Measurements from ENCODE around the gene NLRP13. TPM values are rescaled to one million over a fixed set of nuclear protein-coding genes. Genes with fewer than 3 reads are reported as not detected.

NLRP13 gene
- total RNA-seq, 2 donors from 2014 or later: not detected

DNA sequence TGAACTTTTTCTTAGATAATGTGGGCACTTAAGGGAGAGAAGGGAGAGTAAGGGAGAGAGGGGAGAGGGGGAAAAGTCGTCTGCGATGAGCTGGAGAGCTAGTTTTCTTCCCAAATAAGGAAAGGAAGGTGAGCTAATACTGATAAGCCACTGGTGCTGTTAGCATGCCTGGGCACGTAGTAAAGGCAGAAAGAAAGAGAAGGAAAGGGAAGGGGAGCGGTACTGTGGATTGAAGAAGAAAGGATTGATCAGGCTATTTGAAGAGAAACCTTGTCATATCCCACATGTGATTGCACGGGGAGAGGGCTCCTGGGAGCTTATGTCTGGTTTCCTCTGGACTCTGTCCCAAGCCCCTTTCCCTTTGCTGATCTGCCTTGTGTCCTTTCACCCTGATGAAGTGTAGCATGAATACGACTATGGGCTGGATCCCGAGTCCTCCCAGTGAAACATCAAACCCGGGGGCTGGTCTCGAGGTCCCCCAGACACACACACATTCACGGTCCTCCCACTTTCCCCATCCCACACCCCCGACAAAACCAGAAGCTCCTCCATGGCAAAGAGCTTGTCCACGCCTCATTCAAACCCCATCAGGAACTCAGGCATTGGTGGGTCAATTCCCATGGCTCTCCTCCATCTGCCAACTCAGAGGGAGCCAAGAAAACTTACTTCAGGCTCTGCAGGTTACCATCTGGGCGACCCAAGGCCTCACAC, 30.6 kb downstream of the NLRP13 start:
- Histone ChIP-seq H3K4me1 (ENCODE audit: control insufficient read depth in 1 of 2, low read depth in 2 of 2) (no peaks in the 10 kb centered on the region), H3K36me3 (no peaks in the 10 kb centered on the region), H3K4me3 (no peak overlapping the region), H3K27ac (no peak overlapping the region), H3K9me3 (no peaks in the 10 kb centered on the region), H3K27me3 (replicated peaks; ENCODE audit: insufficient read depth) (no peaks in the 10 kb centered on the region)
- ATAC-seq (ENCODE audit: insufficient number of reproducible peaks, low FRiP score, low read depth) (no peak), DNase-seq (ENCODE audit: low spot score) (no peak)
- no peak for TF ChIP-seq CTCF (IDR thresholded peaks at IDR 0.05)

- ATAC-seq (ENCODE audit: insufficient number of reproducible peaks, low FRiP score, low read depth) (no peak), DNase-seq (ENCODE audit: low spot score) (no peak)
- TF ChIP-seq CTCF (IDR thresholded peaks at IDR 0.05): no peak
- no peak overlapping the region for H3K4me3 ChIP-seq
- no peak overlapping the region for H3K27ac ChIP-seq
- no peaks in the 10 kb centered on the region for H3K9me3 ChIP-seq
- no peaks in the 10 kb centered on the region for H3K4me1 ChIP-seq (ENCODE audit: control insufficient read depth in 1 of 2, low read depth in 2 of 2)
- no peaks in the 10 kb centered on the region for H3K36me3 ChIP-seq
- H3K27me3 ChIP-seq (replicated peaks; ENCODE audit: insufficient read depth): no peaks in the 10 kb centered on the region
These were observed 33.2 kb downstream of the NLRP13 start for GRCh38 chr19:55898911-55899310.

GRCh38 chr19:55882626-55883025, 49.5 kb downstream of the NLRP13 start:
- no peak overlapping the region for H3K4me3 ChIP-seq
- no peaks in the 10 kb centered on the region for H3K36me3 ChIP-seq
- TF ChIP-seq CTCF (IDR thresholded peaks at IDR 0.05): no peak
- H3K27me3 ChIP-seq (replicated peaks; ENCODE audit: insufficient read depth): no peaks in the 10 kb centered on the region
- no peaks in the 10 kb centered on the region for H3K9me3 ChIP-seq
- DNase-seq (ENCODE audit: low spot score): no peak
- H3K27ac ChIP-seq: no peak overlapping the region
- H3K4me1 ChIP-seq (ENCODE audit: control insufficient read depth in 1 of 2, low read depth in 2 of 2): no peaks in the 10 kb centered on the region
- ATAC-seq (ENCODE audit: insufficient number of reproducible peaks, low FRiP score, low read depth): no peak

DNA sequence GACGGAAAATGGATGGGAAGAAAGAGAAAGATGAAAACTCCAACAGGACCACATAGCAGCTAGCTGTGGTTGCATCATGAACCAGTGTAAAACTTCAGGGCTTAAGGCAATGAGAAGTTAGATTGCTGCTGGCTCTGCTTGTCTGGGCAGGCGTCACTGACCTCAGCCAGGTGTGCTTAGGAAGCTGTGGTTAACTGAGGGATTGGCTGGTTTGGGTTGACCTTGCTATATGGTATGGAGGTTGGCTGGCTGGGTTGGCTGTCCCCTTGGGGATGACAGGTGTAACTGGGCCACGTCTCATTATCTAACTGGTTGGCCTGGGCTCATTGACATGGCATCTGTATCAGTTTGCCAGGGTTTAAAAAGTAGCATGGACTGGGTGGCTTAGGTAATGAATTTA, 54.9 kb downstream of the NLRP13 start:
- TF ChIP-seq CTCF (IDR thresholded peaks at IDR 0.05): no peak
- Histone ChIP-seq H3K4me3 (no peak overlapping the region), H3K4me1 (ENCODE audit: control insufficient read depth in 1 of 2, low read depth in 2 of 2) (no peaks in the 10 kb centered on the region), H3K36me3 (no peaks in the 10 kb centered on the region), H3K27me3 (replicated peaks; ENCODE audit: insufficient read depth) (no peaks in the 10 kb centered on the region), H3K27ac (no peak overlapping the region), H3K9me3 (no peaks in the 10 kb centered on the region)
- no peak for DNase-seq (ENCODE audit: low spot score)
- ATAC-seq (ENCODE audit: insufficient number of reproducible peaks, low FRiP score, low read depth): no peak

DNA sequence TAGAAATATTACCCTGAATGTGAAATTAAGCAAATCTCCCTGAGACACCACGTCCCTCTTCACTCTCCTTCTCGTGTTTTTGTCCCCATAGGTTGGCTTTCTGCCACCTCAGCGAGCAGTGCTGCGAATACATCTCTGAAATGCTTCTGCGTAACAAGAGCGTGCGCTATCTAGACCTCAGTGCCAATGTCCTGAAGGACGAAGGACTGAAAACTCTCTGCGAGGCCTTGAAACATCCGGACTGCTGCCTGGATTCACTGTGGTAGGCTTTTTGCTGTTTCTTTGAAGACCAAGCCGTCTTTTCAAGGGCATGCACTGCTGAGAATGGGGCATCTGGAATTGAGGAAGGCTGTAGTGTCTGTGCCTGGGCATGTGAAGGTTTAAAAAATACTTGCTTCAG, 61.4 kb downstream of the NLRP13 start:
- Histone ChIP-seq H3K27ac (no peak overlapping the region), H3K4me3 (no peak overlapping the region), H3K4me1 (ENCODE audit: control insufficient read depth in 1 of 2, low read depth in 2 of 2) (no peaks in the 10 kb centered on the region), H3K9me3 (no peaks in the 10 kb centered on the region), H3K36me3 (no peaks in the 10 kb centered on the region), H3K27me3 (replicated peaks; ENCODE audit: insufficient read depth) (no peaks in the 10 kb centered on the region)
- TF ChIP-seq CTCF (IDR thresholded peaks at IDR 0.05): no peak
- ATAC-seq (ENCODE audit: insufficient number of reproducible peaks, low FRiP score, low read depth): no peak
- no peak for DNase-seq (ENCODE audit: low spot score)

Measured in thoracic aorta (tissue), 2 donors.